GM10847 (cell line): ENCODE results near the gene FAM124A.

Source experiments
- POLR2A ChIP-seq: IDR thresholded peaks from 2 replicates; pipeline ENCODE4 v1.6.1; 2011; ENCODE audit not compliant: insufficient read length; ENCODE audit errors: extremely low read depth

Gene FAM124A

GRCh38 chr13:51246025-51246417, 23.8 kb downstream of the FAM124A start:
- no peak for TF ChIP-seq POLR2A

DNA sequence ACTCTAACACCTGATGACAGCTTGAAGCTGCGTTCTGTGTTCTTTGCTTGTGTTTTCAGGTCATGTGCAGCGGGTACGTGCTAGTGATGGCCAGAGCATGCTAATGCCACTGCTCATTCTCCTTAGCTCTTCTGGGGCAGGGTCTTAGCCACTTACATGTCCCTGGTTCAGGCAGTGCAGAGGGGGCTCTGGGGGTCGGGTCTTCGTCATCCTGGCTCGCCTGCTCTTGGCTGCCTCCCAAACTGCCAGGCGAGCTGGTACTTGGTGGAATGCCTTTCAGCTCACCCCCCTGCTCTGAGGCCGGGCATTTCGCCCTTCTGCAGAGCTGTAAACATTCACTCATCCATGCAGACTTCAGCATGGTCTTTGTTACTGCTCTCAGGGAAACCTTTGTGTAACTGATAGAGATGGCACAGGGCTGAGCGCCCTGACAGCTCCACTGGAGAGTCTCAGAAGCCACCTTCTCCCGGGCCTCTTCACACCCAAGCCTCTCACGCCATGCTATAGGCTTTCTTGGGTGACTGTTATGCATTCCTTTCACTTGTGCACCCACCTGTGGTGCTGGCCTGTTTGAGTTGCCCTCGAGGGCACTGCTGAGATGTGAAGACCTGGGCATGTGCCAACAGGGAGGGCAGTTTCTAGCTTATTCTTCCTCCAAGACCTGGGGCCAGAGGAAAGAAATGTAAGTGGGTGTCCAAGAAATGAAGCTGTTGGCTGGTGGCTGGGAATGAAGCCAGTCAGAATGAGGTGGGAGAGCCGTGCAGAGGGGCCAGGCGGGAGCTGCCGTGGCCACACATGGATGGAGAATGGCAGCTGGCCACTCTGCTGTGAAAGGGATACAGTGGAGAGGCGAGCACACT, 24.4 kb downstream of the FAM124A start:
- no peak for TF ChIP-seq POLR2A

GRCh38 chr13:51249255-51249654, 27.1 kb downstream of the FAM124A start:
- no peak for TF ChIP-seq POLR2A

DNA sequence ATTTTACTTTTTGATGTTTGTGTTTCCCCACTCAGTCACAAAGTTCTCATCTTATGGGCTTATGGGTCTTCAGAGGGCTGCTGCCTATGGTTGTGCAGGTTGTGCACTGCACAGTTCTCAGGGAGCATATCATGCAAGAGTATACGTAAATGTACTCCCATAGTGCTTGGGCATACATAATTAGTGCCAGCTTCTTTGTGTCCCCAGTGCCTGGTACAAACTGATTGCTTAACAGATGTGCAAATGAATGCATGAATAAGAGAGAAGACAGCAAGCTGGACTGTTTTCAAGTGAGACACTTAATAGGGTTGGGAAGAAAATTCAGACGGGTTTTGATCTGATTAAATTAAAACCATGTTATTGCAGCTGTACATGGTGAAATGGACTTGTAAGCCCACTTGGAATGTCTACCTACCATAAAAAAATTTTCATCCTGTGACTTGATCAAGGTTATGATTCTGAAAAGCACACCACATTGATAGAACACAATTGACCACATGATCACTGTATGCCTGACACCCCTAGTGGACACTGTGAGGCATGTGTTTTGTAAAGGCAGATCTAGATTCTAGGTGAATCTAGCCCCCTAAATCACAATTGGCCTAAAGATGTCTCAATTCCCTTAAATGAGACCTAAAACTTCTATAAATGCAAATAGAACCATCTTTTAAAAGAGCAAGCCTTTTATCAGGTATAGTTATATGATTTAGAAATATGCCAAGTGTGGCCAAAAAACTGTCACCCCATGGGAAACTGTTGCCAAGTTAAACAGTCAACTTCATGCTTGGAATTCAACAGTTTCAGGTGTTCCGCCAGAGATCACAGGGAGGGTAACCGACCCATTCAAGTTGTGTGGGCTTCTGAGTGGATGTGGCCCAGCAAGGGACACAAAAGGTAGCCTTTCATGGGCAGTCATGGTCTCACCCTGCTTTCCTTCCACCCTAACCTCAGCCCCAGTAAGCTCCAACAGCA, 27.9 kb downstream of the FAM124A start:
- TF ChIP-seq POLR2A = no peak

DNA sequence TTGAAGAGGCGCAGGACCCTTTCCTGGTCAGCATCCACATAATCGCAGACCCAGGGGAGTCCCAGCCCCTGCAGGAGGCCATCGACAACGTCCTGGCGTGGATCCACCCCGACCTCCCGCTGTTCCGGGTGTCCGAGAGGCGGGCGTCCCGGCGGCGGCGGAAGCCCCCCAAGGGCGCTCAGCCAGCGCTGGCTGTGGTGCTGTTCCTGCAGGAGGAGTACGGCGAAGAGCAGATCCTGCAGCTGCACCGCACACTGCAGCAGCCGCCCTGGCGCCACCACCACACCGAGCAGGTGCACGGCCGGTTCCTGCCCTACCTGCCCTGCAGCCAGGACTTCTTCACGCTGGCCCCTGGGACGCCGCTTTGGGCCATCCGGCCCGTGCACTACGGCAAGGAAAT, 29.3 kb downstream of the FAM124A start:
- TF ChIP-seq POLR2A = no peak

DNA sequence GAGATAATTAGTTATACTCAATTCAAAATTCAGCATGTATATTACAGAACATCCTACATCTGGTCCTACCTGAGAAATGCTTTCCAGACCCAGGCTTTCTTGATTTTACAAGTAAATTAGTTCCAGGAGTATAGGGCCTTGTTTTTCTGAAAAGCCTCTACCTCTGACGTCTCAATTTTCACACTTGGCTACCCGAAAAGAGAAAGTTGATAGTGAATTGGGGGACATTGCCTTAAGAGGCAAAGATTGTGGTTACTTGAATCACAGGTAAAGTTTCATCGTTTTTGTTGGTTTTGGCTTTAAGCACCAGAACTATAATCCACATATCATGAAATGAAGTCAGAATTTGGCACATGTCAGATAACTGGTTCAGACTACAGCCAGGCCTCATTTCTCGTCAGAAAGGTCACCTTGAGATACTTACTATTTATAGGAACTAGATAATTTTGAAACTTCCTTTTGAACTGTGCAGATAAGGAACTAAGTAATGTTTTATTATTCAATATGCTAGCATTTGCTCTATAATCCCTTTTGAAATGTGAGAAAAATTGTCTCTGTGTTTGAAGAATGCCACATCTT, 30.8 kb downstream of the FAM124A start:
- TF ChIP-seq POLR2A = no peak

- TF ChIP-seq POLR2A = no peak
Measured at GRCh38 chr13:51255556-51255955, 33.4 kb downstream of the FAM124A start.

DNA sequence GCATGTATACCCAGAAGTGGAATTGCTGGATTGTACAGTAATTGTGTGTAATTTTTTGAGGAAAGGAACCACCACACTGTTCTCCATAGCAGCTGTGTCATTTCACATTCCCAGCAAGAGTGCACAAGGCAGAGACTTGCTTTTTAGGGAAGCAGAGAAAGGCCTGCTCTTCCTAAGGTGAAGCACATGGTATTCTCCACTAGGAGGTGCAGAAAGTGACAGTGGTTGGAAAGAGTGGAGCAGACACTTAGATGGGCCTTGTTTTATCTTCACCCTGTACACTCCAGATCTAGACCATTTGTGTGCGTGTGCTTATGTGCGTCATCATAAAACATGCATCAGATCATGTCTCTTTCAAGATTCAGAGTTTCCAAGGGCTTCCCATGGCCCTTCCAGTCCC, 35.0 kb downstream of the FAM124A start:
- TF ChIP-seq POLR2A = no peak

GRCh38 chr13:51258612-51259548, 36.7 kb downstream of the FAM124A start:
- no peak for TF ChIP-seq POLR2A

DNA sequence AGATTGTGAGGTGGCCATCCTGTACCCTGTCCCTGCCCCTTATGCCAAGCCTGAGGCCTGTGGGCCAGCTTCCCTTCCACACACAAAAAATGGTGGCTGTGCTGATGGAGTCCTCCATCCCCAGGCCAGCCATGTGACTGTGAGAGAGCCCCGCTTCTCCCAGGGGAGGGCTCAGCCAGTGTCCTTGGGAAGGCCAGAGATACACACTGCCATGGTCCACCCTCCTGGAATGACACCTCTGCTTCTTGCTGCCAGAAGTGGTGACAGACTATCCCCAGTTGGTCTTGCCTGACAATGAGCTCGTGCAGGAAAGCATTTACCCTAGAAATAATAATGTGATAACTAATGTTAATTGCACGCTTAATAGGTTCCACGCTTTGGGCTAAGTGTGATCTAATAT, 38.0 kb downstream of the FAM124A start:
- TF ChIP-seq POLR2A = no peak

DNA sequence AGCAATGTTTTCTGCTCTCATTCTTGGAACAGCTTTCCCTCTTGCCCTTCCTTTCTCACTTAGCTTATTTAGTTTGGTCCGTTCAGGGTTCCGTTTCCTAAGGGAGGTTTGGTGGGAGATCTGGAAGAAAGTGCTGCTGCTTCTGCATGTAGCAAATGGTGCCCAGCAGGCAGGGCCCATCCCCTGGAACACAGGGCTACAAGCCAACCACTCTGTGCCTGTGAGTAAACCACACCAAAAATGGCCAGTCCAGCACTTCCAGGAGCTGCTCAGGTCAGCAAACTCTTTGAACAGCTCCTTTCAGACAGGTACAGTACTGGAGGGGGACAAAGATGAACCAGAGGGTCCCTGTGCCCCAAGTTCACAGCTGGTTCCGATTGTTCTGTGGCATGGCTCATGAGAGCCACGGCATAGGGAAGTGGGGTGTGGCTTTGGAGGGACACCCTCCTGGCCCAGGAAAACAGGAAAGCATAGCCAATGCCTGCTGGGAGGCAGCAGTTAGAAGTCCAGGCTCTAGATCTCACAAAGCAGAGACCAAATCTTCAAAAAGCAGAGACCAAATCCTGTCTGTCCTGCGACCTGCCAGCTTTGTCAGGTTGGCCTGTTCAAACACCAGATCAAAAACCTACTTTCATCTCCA, 39.5 kb downstream of the FAM124A start:
- no peak for TF ChIP-seq POLR2A

DNA sequence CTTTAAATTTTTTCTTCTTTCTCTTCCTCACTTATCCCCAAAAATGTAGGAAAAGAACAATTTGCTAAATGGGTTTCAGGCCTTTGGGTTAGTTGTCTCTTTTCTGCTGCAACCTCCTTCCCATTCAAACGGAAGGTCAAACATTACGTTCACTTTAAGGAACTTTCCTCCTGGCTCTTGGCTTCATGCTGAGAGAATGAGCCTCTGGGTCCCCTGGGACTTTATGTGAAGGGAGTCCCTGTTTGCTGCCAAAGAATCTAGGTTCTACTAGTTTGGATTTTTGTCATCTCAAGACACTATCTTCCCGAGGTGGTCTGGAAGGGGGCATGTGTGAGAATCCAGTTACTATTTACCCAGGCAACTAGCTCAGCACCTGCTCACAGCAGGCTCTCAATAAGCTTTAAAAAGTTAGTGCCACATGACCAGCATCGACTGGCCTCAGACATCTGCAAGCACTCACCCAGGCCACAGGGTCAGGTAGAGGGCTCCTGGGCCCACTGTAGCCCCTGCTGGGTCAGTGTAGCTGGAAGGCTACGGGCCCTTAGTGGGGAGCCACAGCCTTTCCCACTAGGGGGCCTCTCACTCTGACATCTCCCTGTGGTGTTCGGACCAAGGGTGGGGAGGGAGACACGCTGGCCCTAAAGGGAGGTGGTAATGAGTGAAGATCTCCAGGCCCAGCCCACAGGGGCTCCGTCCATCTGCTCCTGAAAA, 40.5 kb downstream of the FAM124A start:
- no peak for TF ChIP-seq POLR2A

- no peak for TF ChIP-seq POLR2A
Measured at GRCh38 chr13:51266642-51267041, 44.4 kb downstream of the FAM124A start.
